Right lobe of liver (tissue), 6 donors: ENCODE data around the gene ALPI. TPM values are rescaled to one million over a fixed set of nuclear protein-coding genes. Genes with fewer than 3 reads are reported as not detected.

Experiments used
- ATAC-seq, 4 donors: fragments of 200-7000 bp; cut with Tn5 transposase; one replicate each; pipeline ENCODE4 v1.9.1; 2020; ENCODE audit warnings: mild to moderate bottlenecking in 4 of 4, moderate library complexity in 4 of 4
- DNase-seq, 3 donors: peaks; one replicate each; pipeline ENCODE4 v3.0.0-alpha.2; 2020
- H3K27ac ChIP-seq, 3 donors: fragments of 200-600 bp; one replicate each; pipeline ENCODE4 v1.8.0; 2022
- H3K27me3 ChIP-seq, 2 donors: fragments of 200-600 bp; one replicate each; pipeline ENCODE4 v1.8.0; 2022
- H3K36me3 ChIP-seq, 4 donors: fragments of 200-600 bp; sonication (generic) in 1 of 4; one replicate each; pipeline versions ENCODE4 v1.5.1 to v1.8.0; 2017 to 2022; ENCODE audit warnings: control low read depth in 1 of 4
- H3K4me1 ChIP-seq, 4 donors: fragments of 200-600 bp; sonication (generic) in 1 of 4; one replicate each; pipeline versions ENCODE4 v1.5.1 to v1.8.0; 2017 to 2022; ENCODE audit warnings: control low read depth in 1 of 4
- H3K4me3 ChIP-seq, 3 donors: fragments of 200-600 bp; one replicate each; pipeline ENCODE4 v1.8.0; 2022
- H3K9me3 ChIP-seq, 4 donors: fragments of 200-600 bp; sonication (generic) in 1 of 4; one replicate each; pipeline versions ENCODE4 v1.5.1 to v1.8.0; 2017 to 2022; ENCODE audit warnings: control low read depth in 1 of 4
- CTCF ChIP-seq, 4 donors: fragments of 200-600 bp in 3 of 4; fragments of 450-650 bp in 1 of 4; IDR thresholded peaks; one replicate each; pipeline versions ENCODE4 v1.5.1 to v1.8.0; 2016 to 2022; ENCODE audit warnings: antibody characterized with exemption in 4 of 4, mild to moderate bottlenecking in 2 of 4
- POLR2A ChIP-seq: fragments of 450-650 bp; IDR thresholded peaks from one replicate; pipeline ENCODE4 v1.6.1; 2017; ENCODE audit warnings: antibody characterized with exemption, mild to moderate bottlenecking
- WGBS: methylation state at CpG from one replicate; pipeline ENCODE4 v1.1.6; 2018; ENCODE audit warnings: low coverage, low lambda C conversion rate; ENCODE audit not compliant: insufficient coverage; ENCODE audit errors: missing lambda C conversion rate; 5-methylcytosine and 5-hydroxymethylcytosine counted together
- intact Hi-C, 2 donors: fragments of 100-400 bp; cut with DNase I; formaldehyde crosslinking; loops; one replicate each; pipeline versions ENCODE4 v1.11.2 to v1.14.1; 2022
- total RNA-seq, 6 experiments: library from RNA; depleted of rRNA in 2 of 6; stranded (reverse); fragments of >200 nt in 2 of 6; fragmentation: NEBNext Ultra II Directional in 3 of 6; extraction: Animal tissue kit (Norgen Biotek cat#: 25700) in 3 of 6; gene quantifications; one replicate each; pipeline versions ENCODE4 v1.1.0 to v1.2.4, GENCODE V29; 2016 to 2023
- donor health status: DM: no; HTN: yes; CAD: no.
- donor health status: DM: no; HTN: no; CAD: no.
- donor health status: DM: no; HTN: no; CAD: no.
- donor health status: DM: no; HTN: yes; CAD: no.
- donor health status: DM: no; HTN: yes; CAD: no.

The ALPI gene
- total RNA-seq, 6 experiments from 2014 or later, result 0.19 to 0.25 TPM; not detected in 4

GRCh38 chr2:232415736-232416520 lies 40.0 kb upstream of the ALPI start:
- Histone ChIP-seq H3K4me1 (peaks cover 0 to 7% (median 3%) of the 10 kb centered on the region in 4 donors), H3K4me3 (no peak overlapping the region), H3K27ac (no peak overlapping the region), H3K36me3 (no peaks in the 10 kb centered on the region), H3K27me3 (peaks cover 14 to 20% of the 10 kb centered on the region in 2 donors), H3K9me3 (no peaks in the 10 kb centered on the region)
- peak in 1 of 3 donors; percentile 19 for DNase-seq
- TF ChIP-seq POLR2A (no peak), CTCF (IDR thresholded peaks at IDR 0.05) (no peak)
- ATAC-seq, result no peak
- intact Hi-C loops, result no loop called here
- WGBS, result 80% methylated on average over 1 of the region's 12 CpGs

- WGBS, result 80% methylated on average over 1 of the region's 17 CpGs
- TF ChIP-seq CTCF (IDR thresholded peaks at IDR 0.05), result no peak
- no peak for TF ChIP-seq POLR2A
- H3K4me1 ChIP-seq, result peaks cover 0 to 10% (median 4%) of the 10 kb centered on the region in 4 donors
- intact Hi-C loops, result no loop called here
- ATAC-seq (no peak), DNase-seq (no peak)
- no peaks in the 10 kb centered on the region for H3K36me3 ChIP-seq
- no peaks in the 10 kb centered on the region for H3K9me3 ChIP-seq
- H3K27me3 ChIP-seq, result peaks cover 21 to 27% of the 10 kb centered on the region in 2 donors
- no peak overlapping the region for H3K27ac ChIP-seq
- H3K4me3 ChIP-seq, result no peak overlapping the region
Measured at GRCh38 chr2:232416521-232417470, 39.2 kb upstream of the ALPI start.

GRCh38 chr2:232417489-232417888 lies 38.5 kb upstream of the ALPI start:
- no peak for ATAC-seq
- 100% methylated on average over 1 of the region's 5 CpGs for WGBS
- TF ChIP-seq POLR2A (no peak), CTCF (IDR thresholded peaks at IDR 0.05) (no peak)
- Histone ChIP-seq H3K9me3 (no peaks in the 10 kb centered on the region), H3K27me3 (peaks cover 21 to 27% of the 10 kb centered on the region in 2 donors), H3K27ac (no peak overlapping the region), H3K4me3 (no peak overlapping the region), H3K36me3 (no peaks in the 10 kb centered on the region), H3K4me1 (peaks cover 0 to 10% (median 4%) of the 10 kb centered on the region in 4 donors)
- intact Hi-C loops, result no loop called here
- no peak for DNase-seq

- no peak for DNase-seq
Measured at GRCh38 chr2:232418056-232418455, 37.9 kb upstream of the ALPI start.

More at GRCh38 chr2:232418056-232418455, 37.9 kb upstream of the ALPI start:
- intact Hi-C loops, result no loop called here
- TF ChIP-seq CTCF (IDR thresholded peaks at IDR 0.05), result no peak
- TF ChIP-seq POLR2A, result no peak
- Histone ChIP-seq H3K4me3 (no peak overlapping the region), H3K27me3 (peaks cover 21 to 27% of the 10 kb centered on the region in 2 donors), H3K27ac (no peak overlapping the region), H3K9me3 (no peaks in the 10 kb centered on the region), H3K36me3 (no peaks in the 10 kb centered on the region), H3K4me1 (peaks cover 0 to 10% (median 4%) of the 10 kb centered on the region in 4 donors)
- no peak for ATAC-seq
- WGBS, result no CpG with 5 or more reads among the region's 6 CpGs
